IgD-negative memory B cell (primary cell): ENCODE results near the gene PDZD4. TPM values are rescaled to one million over a fixed set of nuclear protein-coding genes. Genes with fewer than 3 reads are reported as not detected.

Source experiments
- H3K27ac Mint-ChIP-seq, 3 donors: one replicate each; pipeline ENCODE4 v1.8.0; 2020 to 2022; ENCODE audit warnings: mild to moderate bottlenecking in 3 of 3, mixed read lengths in 3 of 3, moderate library complexity in 1 of 3
- H3K27me3 Mint-ChIP-seq: one replicate; pipeline ENCODE4 v1.8.0; 2021; ENCODE audit warnings: mixed read lengths
- H3K36me3 Mint-ChIP-seq: one replicate; pipeline ENCODE4 v1.8.0; 2020; ENCODE audit warnings: mild to moderate bottlenecking, mixed read lengths
- H3K4me1 Mint-ChIP-seq, 3 donors: one replicate each; pipeline ENCODE4 v1.8.0; 2020 to 2022; ENCODE audit warnings: mixed read lengths in 3 of 3, mild to moderate bottlenecking in 1 of 3
- H3K4me3 Mint-ChIP-seq, 4 donors: one replicate each; pipeline ENCODE4 v1.8.0; 2020 to 2022; ENCODE audit warnings: mild to moderate bottlenecking in 4 of 4, mixed read lengths in 4 of 4, moderate library complexity in 3 of 4
- H3K9me3 Mint-ChIP-seq, 3 donors: one replicate each; pipeline ENCODE4 v1.8.0; 2020 to 2021; ENCODE audit warnings: mixed read lengths in 3 of 3, mild to moderate bottlenecking in 1 of 3
- polyA plus RNA-seq: library from polyadenylated mRNA; unstranded; fragments of 300-500 nt; fragmentation: Illumina TruSeq; gene quantifications from one replicate; pipeline ENCODE4 v1.2.3, GENCODE V29; 2021

The PDZD4 gene
- polyA plus RNA-seq, 1 donor from 2014 or later: 0.15 TPM

- no peaks in the 10 kb centered on the region for H3K4me1 Mint-ChIP-seq
- no peaks in the 10 kb centered on the region for H3K36me3 Mint-ChIP-seq
- no peaks in the 10 kb centered on the region for H3K27me3 Mint-ChIP-seq
- H3K9me3 Mint-ChIP-seq: no peaks in the 10 kb centered on the region
- H3K27ac Mint-ChIP-seq: no peak overlapping the region
- H3K4me3 Mint-ChIP-seq: no peak overlapping the region
Observed at GRCh38 chrX:153801669-153802068, 28.7 kb downstream of the PDZD4 start.

GRCh38 chrX:153800746-153801145 lies 29.6 kb downstream of the PDZD4 start:
- Mint-ChIP-seq H3K27ac (no peak overlapping the region), H3K36me3 (no peaks in the 10 kb centered on the region), H3K4me3 (no peak overlapping the region), H3K27me3 (no peaks in the 10 kb centered on the region), H3K9me3 (no peaks in the 10 kb centered on the region), H3K4me1 (peaks cover 0 to 6% (median 2%) of the 10 kb centered on the region in 3 donors)

- no peaks in the 10 kb centered on the region for H3K27me3 Mint-ChIP-seq
Observed at GRCh38 chrX:153800177-153800722, 30.1 kb downstream of the PDZD4 start.

GRCh38 chrX:153799326-153799725 lies 31.0 kb downstream of the PDZD4 start:
- Mint-ChIP-seq H3K36me3 (no peaks in the 10 kb centered on the region), H3K27ac (no peak overlapping the region), H3K27me3 (no peaks in the 10 kb centered on the region), H3K4me1 (peaks cover 0 to 7% (median 6%) of the 10 kb centered on the region in 3 donors), H3K4me3 (peak overlapping the region in 1 of 4 donors; percentile 5), H3K9me3 (no peaks in the 10 kb centered on the region)

More at GRCh38 chrX:153800177-153800722, 30.1 kb downstream of the PDZD4 start:
- H3K4me1 Mint-ChIP-seq: peaks cover 0 to 6% (median 2%) of the 10 kb centered on the region in 3 donors
- no peaks in the 10 kb centered on the region for H3K9me3 Mint-ChIP-seq
- H3K27ac Mint-ChIP-seq: no peak overlapping the region
- no peak overlapping the region for H3K4me3 Mint-ChIP-seq
- no peaks in the 10 kb centered on the region for H3K36me3 Mint-ChIP-seq

- H3K9me3 Mint-ChIP-seq: no peaks in the 10 kb centered on the region
- no peaks in the 10 kb centered on the region for H3K36me3 Mint-ChIP-seq
- H3K4me3 Mint-ChIP-seq: no peak overlapping the region
- H3K27ac Mint-ChIP-seq: no peak overlapping the region
- H3K27me3 Mint-ChIP-seq: no peaks in the 10 kb centered on the region
- H3K4me1 Mint-ChIP-seq: peaks cover 0 to 11% (median 8%) of the 10 kb centered on the region in 3 donors
Observed at GRCh38 chrX:153797415-153798015, 32.8 kb downstream of the PDZD4 start.

GRCh38 chrX:153794897-153795816 lies 35.2 kb downstream of the PDZD4 start:
- Mint-ChIP-seq H3K27ac (peak overlapping the region in 2 of 3 donors; percentile 95 to 96), H3K4me1 (peaks cover 0 to 11% (median 8%) of the 10 kb centered on the region in 3 donors), H3K27me3 (peaks cover 2% of the 10 kb centered on the region), H3K9me3 (no peaks in the 10 kb centered on the region), H3K4me3 (peak overlapping the region; percentile 83 to 95 (median 88)), H3K36me3 (no peaks in the 10 kb centered on the region)

- H3K9me3 Mint-ChIP-seq: no peaks in the 10 kb centered on the region
- H3K4me3 Mint-ChIP-seq: peak within 1 kb of the TSS; percentile 83 to 95 (median 90)
- H3K27ac Mint-ChIP-seq: peak within 1 kb of the TSS; percentile 95 to 97 (median 96)
- H3K27me3 Mint-ChIP-seq: peaks cover 2% of the 10 kb centered on the region
- no peaks in the 10 kb centered on the region for H3K36me3 Mint-ChIP-seq
- H3K4me1 Mint-ChIP-seq: peaks cover 0 to 11% (median 8%) of the 10 kb centered on the region in 3 donors
Observed at GRCh38 chrX:153794018-153794896, 36.1 kb downstream of the PDZD4 start, which contains the start of the genes IDH3G and SSR4. IDH3G (minus strand) TSS chrX:153794375; CDS start chrX:153794326, 49 bp downstream. SSR4 (plus strand) TSS chrX:153794668; CDS start chrX:153794688, 20 bp downstream.

- H3K4me1 Mint-ChIP-seq: peaks cover 0 to 11% (median 8%) of the 10 kb centered on the region in 3 donors
- peaks cover 2% of the 10 kb centered on the region for H3K27me3 Mint-ChIP-seq
- no peaks in the 10 kb centered on the region for H3K9me3 Mint-ChIP-seq
- peak overlapping the region; percentile 83 to 95 (median 90) for H3K4me3 Mint-ChIP-seq
- H3K27ac Mint-ChIP-seq: peak overlapping the region in 1 of 3 donors; percentile 96
- H3K36me3 Mint-ChIP-seq: no peaks in the 10 kb centered on the region
Observed at GRCh38 chrX:153793291-153793690, 37.1 kb downstream of the PDZD4 start.

GRCh38 chrX:153792368-153792767 lies 38.0 kb downstream of the PDZD4 start:
- Mint-ChIP-seq H3K27me3 (peaks cover 2% of the 10 kb centered on the region), H3K36me3 (no peaks in the 10 kb centered on the region), H3K4me1 (peaks cover 0 to 11% (median 8%) of the 10 kb centered on the region in 3 donors), H3K9me3 (no peaks in the 10 kb centered on the region), H3K4me3 (peak overlapping the region in 1 of 4 donors; percentile 83), H3K27ac (peak overlapping the region in 1 of 3 donors; percentile 96)

GRCh38 chrX:153791104-153791852 lies 39.1 kb downstream of the PDZD4 start:
- no peaks in the 10 kb centered on the region for H3K9me3 Mint-ChIP-seq
- H3K4me1 Mint-ChIP-seq: peaks cover 0 to 9% (median 8%) of the 10 kb centered on the region in 3 donors
- H3K27ac Mint-ChIP-seq: no peak overlapping the region
- H3K36me3 Mint-ChIP-seq: no peaks in the 10 kb centered on the region
- H3K4me3 Mint-ChIP-seq: peak overlapping the region in 2 of 4 donors; percentile 3 to 17
- peaks cover 2% of the 10 kb centered on the region for H3K27me3 Mint-ChIP-seq

- no peaks in the 10 kb centered on the region for H3K9me3 Mint-ChIP-seq
- H3K4me3 Mint-ChIP-seq: no peak overlapping the region
- peak overlapping the region in 1 of 3 donors; percentile 71 for H3K27ac Mint-ChIP-seq
- peaks cover 2% of the 10 kb centered on the region for H3K27me3 Mint-ChIP-seq
- H3K4me1 Mint-ChIP-seq: peaks cover 0 to 5% (median 3%) of the 10 kb centered on the region in 3 donors
- H3K36me3 Mint-ChIP-seq: peaks cover 2% of the 10 kb centered on the region
Observed at GRCh38 chrX:153789654-153790053, 40.7 kb downstream of the PDZD4 start.

- peaks cover 2% of the 10 kb centered on the region for H3K36me3 Mint-ChIP-seq
- H3K27ac Mint-ChIP-seq: no peak overlapping the region
Observed at GRCh38 chrX:153786669-153787068, 43.7 kb downstream of the PDZD4 start.

GRCh38 chrX:153784325-153784967 lies 45.9 kb downstream of the PDZD4 start:
- Mint-ChIP-seq H3K36me3 (peaks cover 2% of the 10 kb centered on the region), H3K27me3 (peaks cover 8% of the 10 kb centered on the region), H3K4me1 (no peaks in the 10 kb centered on the region), H3K4me3 (no peak overlapping the region), H3K9me3 (no peaks in the 10 kb centered on the region), H3K27ac (peak overlapping the region in 1 of 3 donors; percentile 23)

More at GRCh38 chrX:153786669-153787068, 43.7 kb downstream of the PDZD4 start:
- no peak overlapping the region for H3K4me3 Mint-ChIP-seq
- H3K9me3 Mint-ChIP-seq: no peaks in the 10 kb centered on the region
- H3K4me1 Mint-ChIP-seq: no peaks in the 10 kb centered on the region
- H3K27me3 Mint-ChIP-seq: peaks cover 2% of the 10 kb centered on the region
